ENCODE measurements around the gene SLC13A2. TPM values are rescaled to one million over a fixed set of nuclear protein-coding genes. Genes with fewer than 3 reads are reported as not detected.
"Not testable (repeated sequence)": the region's sequence is repeated elsewhere in the genome, so short reads cannot be mapped to it uniquely, and the experiment has no call there.

The SLC13A2 gene
- total RNA-seq, 1 experiment from 2014 or later, result not detected

DNA sequence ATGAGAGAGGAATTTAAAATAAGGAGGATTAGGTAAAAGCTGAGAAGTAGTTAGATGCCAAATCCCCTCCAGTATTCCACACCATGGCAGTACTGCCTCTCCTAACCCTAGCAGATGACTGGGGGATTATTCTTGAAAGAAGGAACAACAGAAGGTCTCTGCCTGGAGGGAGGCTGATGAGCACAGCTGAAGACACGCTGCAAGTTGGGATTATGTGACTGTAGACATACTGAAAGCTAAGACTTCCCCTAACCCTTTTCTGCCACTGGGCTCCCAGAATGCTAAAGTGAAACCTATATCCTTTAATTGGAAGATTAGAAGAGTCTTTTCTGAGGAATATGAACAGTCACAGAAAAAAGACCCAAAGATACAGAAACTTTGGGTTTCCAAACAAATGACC, 39.7 kb upstream of the SLC13A2 start:
- Histone ChIP-seq H4K91ac (ENCODE audit: insufficient read length, low read depth, low read length) (no peak overlapping the region), H3K27me3 (ENCODE audit: insufficient read depth, low read length) (no peaks in the 10 kb centered on the region), H3K27ac (ENCODE audit: insufficient read length, low read depth, low read length) (no peak overlapping the region), H3K79me1 (ENCODE audit: insufficient read depth, low read depth, low read length, poor library complexity, severe bottlenecking) (no peaks in the 10 kb centered on the region), H3K56ac (ENCODE audit: insufficient read length, low read depth, low read length) (no peak overlapping the region), H3K14ac (ENCODE audit: insufficient read depth, low read length) (no peak overlapping the region), H3K23me2 (ENCODE audit: insufficient read length, low read depth, low read length, poor library complexity, severe bottlenecking) (no peaks in the 10 kb centered on the region), H3K4ac (ENCODE audit: low read depth, low read length) (no peak overlapping the region), H3K23ac (ENCODE audit: insufficient read length, low read depth, low read length) (no peak overlapping the region), H2BK5ac (ENCODE audit: insufficient read length, low read length) (no peak overlapping the region), H4K5ac (ENCODE audit: insufficient read length, low read depth, low read length) (no peak overlapping the region), H2BK12ac (ENCODE audit: insufficient read length, low read depth, low read length) (no peak overlapping the region), H2BK20ac (ENCODE audit: low read depth, low read length, poor library complexity, severe bottlenecking) (no peak overlapping the region), H4K8ac (replicated peaks; ENCODE audit: insufficient read length, low read depth, low read length) (no peak overlapping the region), H2AK5ac (ENCODE audit: insufficient read length, low read length) (no peak overlapping the region), H2BK120ac (ENCODE audit: low read depth, low read length, poor library complexity, severe bottlenecking) (no peak overlapping the region), H3K9ac (ENCODE audit: extremely low read depth, insufficient read length, low read length) (no peak overlapping the region), H3K4me2 (ENCODE audit: insufficient read depth, insufficient read length, low read length) (no peak overlapping the region), H3T11ph (ENCODE audit: low read length) (no peak overlapping the region), H3K79me2 (ENCODE audit: insufficient read depth, low read length) (no peaks in the 10 kb centered on the region), H3K18ac (ENCODE audit: insufficient read length, low read depth, low read length) (no peak overlapping the region), H4K20me1 (ENCODE audit: control insufficient read depth, insufficient read depth, insufficient read length) (no peaks in the 10 kb centered on the region), H3K4me1 (ENCODE audit: insufficient read depth, low read length) (no peaks in the 10 kb centered on the region), H2AFZ (ENCODE audit: low read length) (no peak overlapping the region), H3K9me3 (ENCODE audit: control insufficient read depth, low read depth, low read length) (no peaks in the 10 kb centered on the region), H2BK15ac (ENCODE audit: low read depth, low read length) (no peak overlapping the region)
- Mint-ChIP-seq H3K4me3 (no peak overlapping the region), H3K36me3 (ENCODE audit: insufficient read depth in 1 of 3, low read depth in 3 of 3) (no peaks in the 10 kb centered on the region), H3K4me1 (peaks cover 0 to 4% of the 10 kb centered on the region in 2 experiments; a peak in 1 of 4 replicates), H3K27ac (no peak overlapping the region), H3K9me3 (no peaks in the 10 kb centered on the region; a peak in 1 of 5 replicates), H3K27me3 (ENCODE audit: low read depth) (peaks cover 26% of the 10 kb centered on the region)
- DNase-seq, result no peak
- WGBS (ENCODE audit: extremely low coverage, insufficient read length, low lambda C conversion rate), result no CpG with 5 or more reads among the region's 1 CpG
- TF ChIP-seq, protein P1, sequence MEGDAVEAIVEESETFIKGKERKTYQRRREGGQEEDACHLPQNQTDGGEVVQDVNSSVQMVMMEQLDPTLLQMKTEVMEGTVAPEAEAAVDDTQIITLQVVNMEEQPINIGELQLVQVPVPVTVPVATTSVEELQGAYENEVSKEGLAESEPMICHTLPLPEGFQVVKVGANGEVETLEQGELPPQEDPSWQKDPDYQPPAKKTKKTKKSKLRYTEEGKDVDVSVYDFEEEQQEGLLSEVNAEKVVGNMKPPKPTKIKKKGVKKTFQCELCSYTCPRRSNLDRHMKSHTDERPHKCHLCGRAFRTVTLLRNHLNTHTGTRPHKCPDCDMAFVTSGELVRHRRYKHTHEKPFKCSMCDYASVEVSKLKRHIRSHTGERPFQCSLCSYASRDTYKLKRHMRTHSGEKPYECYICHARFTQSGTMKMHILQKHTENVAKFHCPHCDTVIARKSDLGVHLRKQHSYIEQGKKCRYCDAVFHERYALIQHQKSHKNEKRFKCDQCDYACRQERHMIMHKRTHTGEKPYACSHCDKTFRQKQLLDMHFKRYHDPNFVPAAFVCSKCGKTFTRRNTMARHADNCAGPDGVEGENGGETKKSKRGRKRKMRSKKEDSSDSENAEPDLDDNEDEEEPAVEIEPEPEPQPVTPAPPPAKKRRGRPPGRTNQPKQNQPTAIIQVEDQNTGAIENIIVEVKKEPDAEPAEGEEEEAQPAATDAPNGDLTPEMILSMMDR (conservative IDR thresholded peaks at IDR 0.05), result no peak

DNA sequence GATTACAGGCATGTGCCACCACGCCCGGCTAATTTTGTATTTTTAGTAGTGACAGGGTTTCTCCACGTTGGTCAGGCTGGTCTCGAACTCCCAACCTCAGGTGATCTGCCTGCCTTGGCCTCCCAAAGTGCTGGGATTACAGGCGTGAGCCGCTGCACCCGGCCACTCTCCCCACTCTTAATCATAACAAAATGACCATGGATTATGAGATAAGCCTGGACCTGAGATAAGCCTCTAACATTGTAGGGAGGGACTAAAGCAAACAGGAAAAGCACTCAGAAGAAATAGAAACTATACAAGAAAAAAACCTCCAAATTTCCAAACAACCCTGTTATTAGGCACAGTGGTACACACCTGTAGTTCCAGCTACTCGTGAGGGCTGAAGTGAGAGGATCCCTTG, 39.1 kb upstream of the SLC13A2 start:
- not testable (repeated sequence) for H3K4me1 Mint-ChIP-seq; H3K79me1 ChIP-seq (ENCODE audit: insufficient read depth, low read depth, low read length, poor library complexity, severe bottlenecking); H3K9me3 ChIP-seq (ENCODE audit: control insufficient read depth, low read depth, low read length); H4K8ac ChIP-seq (replicated peaks; ENCODE audit: insufficient read length, low read depth, low read length); H2AFZ ChIP-seq (ENCODE audit: low read length); H3K9ac ChIP-seq (ENCODE audit: extremely low read depth, insufficient read length, low read length); H3K4me2 ChIP-seq (ENCODE audit: insufficient read depth, insufficient read length, low read length); H2BK15ac ChIP-seq (ENCODE audit: low read depth, low read length); H3K4me3 Mint-ChIP-seq; H3K36me3 Mint-ChIP-seq (ENCODE audit: insufficient read depth in 1 of 3, low read depth in 3 of 3); H3K79me2 ChIP-seq (ENCODE audit: insufficient read depth, low read length); H3K9me3 Mint-ChIP-seq; H3K23me2 ChIP-seq (ENCODE audit: insufficient read length, low read depth, low read length, poor library complexity, severe bottlenecking); H3K27me3 ChIP-seq (ENCODE audit: insufficient read depth, low read length); H3K18ac ChIP-seq (ENCODE audit: insufficient read length, low read depth, low read length); H3K14ac ChIP-seq (ENCODE audit: insufficient read depth, low read length); H2BK12ac ChIP-seq (ENCODE audit: insufficient read length, low read depth, low read length); H2BK5ac ChIP-seq (ENCODE audit: insufficient read length, low read length); H4K91ac ChIP-seq (ENCODE audit: insufficient read length, low read depth, low read length); H3K4me1 ChIP-seq (ENCODE audit: insufficient read depth, low read length); DNase-seq; H3T11ph ChIP-seq (ENCODE audit: low read length); H3K27ac ChIP-seq (ENCODE audit: insufficient read length, low read depth, low read length); H4K20me1 ChIP-seq (ENCODE audit: control insufficient read depth, insufficient read depth, insufficient read length); H2BK120ac ChIP-seq (ENCODE audit: low read depth, low read length, poor library complexity, severe bottlenecking); H2AK5ac ChIP-seq (ENCODE audit: insufficient read length, low read length); H3K56ac ChIP-seq (ENCODE audit: insufficient read length, low read depth, low read length); H3K23ac ChIP-seq (ENCODE audit: insufficient read length, low read depth, low read length); H2BK20ac ChIP-seq (ENCODE audit: low read depth, low read length, poor library complexity, severe bottlenecking); H3K4ac ChIP-seq (ENCODE audit: low read depth, low read length); H4K5ac ChIP-seq (ENCODE audit: insufficient read length, low read depth, low read length)
- Mint-ChIP-seq H3K27me3 (ENCODE audit: low read depth) (peaks cover 28% of the 10 kb centered on the region), H3K27ac (peak overlapping the region in 1 of 3 experiments; percentile 31; a peak in 1 of 7 replicates)
- WGBS (ENCODE audit: extremely low coverage, insufficient read length, low lambda C conversion rate), result no CpG with 5 or more reads among the region's 8 CpGs
